H1 (cell line): ENCODE results near the gene ASB13. TPM values are rescaled to one million over a fixed set of nuclear protein-coding genes. Genes with fewer than 3 reads are reported as not detected.

Experiments used
- CTCF ChIA-PET: fragments of 300-600 bp; sonication (Branson Sonifier 250); formaldehyde crosslinking; loops from one replicate; lab custom pipeline; 2021; ENCODE audit not compliant: partially characterized antibody; lab: Charles Lee
- POLR2A ChIA-PET: fragments of 300-600 bp; sonication (Branson Sonifier 250); formaldehyde crosslinking; loops from one replicate; lab custom pipeline; 2021; ENCODE audit warnings: inconsistent platforms; ENCODE audit not compliant: partially characterized antibody; lab: Charles Lee
- DNase-seq, 2 experiments: peaks; one replicate each; pipeline versions ENCODE4 v3.0.0 to v3.0.0-alpha.2; 2010 to 2022; ENCODE audit warnings: low spot score in 2 of 2, low read depth in 1 of 2, mixed read lengths in 1 of 2
- FAIRE-seq: peaks from 2 replicates; lab custom pipeline; 2011; peaks lifted over from hg19 to GRCh38; lab: Jason Lieb, UNC
- H2AFZ ChIP-seq: 2 replicates; pipeline ENCODE4 v1.8.1; 2012; ENCODE audit warnings: low read length, inconsistent platforms
- H2AK5ac ChIP-seq: 2 replicates; pipeline ENCODE4 v1.6.1; 2013; ENCODE audit warnings: low read depth, low read length
- H2BK120ac ChIP-seq: replicated peaks from 2 replicates; pipeline ENCODE3; 2013; ENCODE audit warnings: low read depth, low read length, inconsistent platforms
- H2BK12ac ChIP-seq: 2 replicates; pipeline ENCODE4 v1.6.1; 2013; ENCODE audit warnings: low read depth, low read length
- H2BK15ac ChIP-seq: 2 replicates; pipeline ENCODE4 v1.6.1; 2013; ENCODE audit warnings: low read length
- H2BK20ac ChIP-seq: 2 replicates; pipeline ENCODE4 v1.6.1; 2013; ENCODE audit warnings: low read length
- H2BK5ac ChIP-seq: 2 replicates; pipeline ENCODE4 v1.6.1; 2013; ENCODE audit warnings: low read depth, low read length
- H3K14ac ChIP-seq: 2 replicates; pipeline ENCODE4 v1.6.1; 2013; ENCODE audit warnings: inconsistent platforms; ENCODE audit not compliant: insufficient read length
- H3K18ac ChIP-seq: 2 replicates; pipeline ENCODE4 v1.6.1; 2013; ENCODE audit warnings: low read length; ENCODE audit errors: extremely low read depth
- H3K23ac ChIP-seq: 2 replicates; pipeline ENCODE4 v1.6.1; 2013; ENCODE audit warnings: inconsistent platforms; ENCODE audit not compliant: insufficient read length
- H3K23me2 ChIP-seq: 2 replicates; pipeline ENCODE4 v1.6.1; 2013; ENCODE audit warnings: low read depth, low read length
- H3K27ac ChIP-seq: 2 replicates; pipeline ENCODE4 v1.6.1; 2011; ENCODE audit warnings: low read depth, low read length, inconsistent platforms
- H3K27me3 ChIP-seq, 4 experiments: replicated peaks in 1 of 4; 1 replicate in 1 of 4; 2 replicates in 3 of 4; pipeline versions ENCODE4 v1.6.1 to v1.8.1; 2011 to 2013; ENCODE audit warnings: low read length in 3 of 4, mild to moderate bottlenecking in 3 of 4, inconsistent platforms in 2 of 4, mixed read lengths in 2 of 4, moderate library complexity in 1 of 4; ENCODE audit not compliant: control insufficient read depth in 3 of 4, insufficient read depth in 3 of 4; ENCODE audit errors: extremely low read depth in 1 of 4
- H3K36me3 ChIP-seq, 4 experiments: 2 replicates each; pipeline versions ENCODE4 v1.6.1 to v1.8.1; 2011 to 2013; ENCODE audit warnings: mild to moderate bottlenecking in 4 of 4, low read length in 3 of 4, moderate library complexity in 2 of 4, control low read depth in 1 of 4, inconsistent platforms in 1 of 4; ENCODE audit not compliant: insufficient read depth in 4 of 4, control insufficient read depth in 2 of 4
- H3K4ac ChIP-seq: replicated peaks from 2 replicates; pipeline ENCODE3; 2013; ENCODE audit warnings: low read length, low read depth, mixed read lengths, inconsistent platforms; ENCODE audit not compliant: insufficient read length
- H3K4me1 ChIP-seq, 4 experiments: replicated peaks in 1 of 4; 1 replicate in 1 of 4; 2 replicates in 3 of 4; pipeline versions ENCODE4 v1.6.1 to v1.8.1; 2011 to 2013; ENCODE audit warnings: low read length in 3 of 4, inconsistent platforms in 2 of 4, mixed read lengths in 1 of 4; ENCODE audit not compliant: insufficient read depth in 4 of 4, control insufficient read depth in 3 of 4
- H3K4me2 ChIP-seq, 2 experiments: 2 replicates each; pipeline versions ENCODE4 v1.6.1 to v1.8.1; 2011 to 2013; ENCODE audit warnings: low read depth in 2 of 2, low read length in 2 of 2, control low read depth in 1 of 2, inconsistent platforms in 1 of 2, mild to moderate bottlenecking in 1 of 2; ENCODE audit not compliant: insufficient read depth in 1 of 2
- H3K4me3 ChIP-seq, 4 experiments: fragments of 200-600, 300-600 bp in 1 of 4; sonication (generic), shearing (Covaris generic), sonication (Bioruptor Twin) in 1 of 4; 2 replicates each; pipeline versions ENCODE4 v1.5.1 to v1.8.1; 2011 to 2016; ENCODE audit warnings: low read length in 4 of 4, low read depth in 3 of 4, control low read depth in 2 of 4, inconsistent platforms in 2 of 4, mild to moderate bottlenecking in 2 of 4, mixed read lengths in 1 of 4, moderate library complexity in 1 of 4; ENCODE audit not compliant: insufficient read depth in 2 of 4; ENCODE audit errors: extremely low read depth in 1 of 4
- H3K56ac ChIP-seq: replicated peaks from 2 replicates; pipeline ENCODE3; 2013; ENCODE audit warnings: low read depth, mild to moderate bottlenecking, mixed read lengths, low read length, inconsistent platforms; ENCODE audit not compliant: insufficient read length
- H3K79me1 ChIP-seq: 2 replicates; pipeline ENCODE4 v1.6.1; 2013; ENCODE audit warnings: low read depth, low read length, control low read depth
- H3K79me2 ChIP-seq, 2 experiments: 2 replicates each; pipeline versions ENCODE4 v1.6.1 to v1.8.1; 2012 to 2013; ENCODE audit warnings: low read length in 2 of 2, mild to moderate bottlenecking in 2 of 2, inconsistent platforms in 1 of 2; ENCODE audit not compliant: insufficient read depth in 2 of 2, control insufficient read depth in 1 of 2
- H3K9ac ChIP-seq, 4 experiments: replicated peaks in 1 of 4; 1 replicate in 1 of 4; 2 replicates in 3 of 4; pipeline versions ENCODE4 v1.6.1 to v1.8.1; 2011 to 2013; ENCODE audit warnings: low read depth in 3 of 4, low read length in 3 of 4, control low read depth in 2 of 4, mild to moderate bottlenecking in 2 of 4, moderate library complexity in 2 of 4, inconsistent platforms in 1 of 4; ENCODE audit errors: extremely low read depth in 1 of 4
- H3K9me3 ChIP-seq, 2 experiments: 2 replicates each; pipeline versions ENCODE4 v1.6.1 to v1.8.1; 2012 to 2013; ENCODE audit warnings: mild to moderate bottlenecking in 2 of 2, moderate library complexity in 2 of 2, control low read depth in 1 of 2, inconsistent platforms in 1 of 2, low read depth in 1 of 2, low read length in 1 of 2, mixed read lengths in 1 of 2; ENCODE audit not compliant: insufficient read depth in 2 of 2
- H4K20me1 ChIP-seq, 2 experiments: replicated peaks in 1 of 2; 2 replicates each; pipeline versions ENCODE3 to v1.8.1; 2011 to 2013; ENCODE audit warnings: inconsistent platforms in 2 of 2, low read length in 2 of 2, mild to moderate bottlenecking in 1 of 2; ENCODE audit not compliant: insufficient read depth in 2 of 2, control insufficient read depth in 1 of 2
- H4K5ac ChIP-seq: 2 replicates; pipeline ENCODE4 v1.6.1; 2013; ENCODE audit warnings: low read length, low read depth, mixed read lengths, inconsistent platforms; ENCODE audit not compliant: insufficient read length
- H4K8ac ChIP-seq: 2 replicates; pipeline ENCODE4 v1.8.0; 2013; ENCODE audit warnings: mild to moderate bottlenecking, moderate library complexity, low read length, inconsistent platforms; ENCODE audit not compliant: insufficient read depth; ENCODE audit errors: extremely low read depth
- H4K91ac ChIP-seq: replicated peaks from 2 replicates; pipeline ENCODE3; 2013; ENCODE audit warnings: low read length, mixed read lengths, inconsistent platforms; ENCODE audit not compliant: insufficient read length
- CBX8 ChIP-seq: fragments of 300-800, 300-1000 bp; sonication (generic); IDR thresholded peaks from 2 replicates; pipeline ENCODE4 v1.7.1; 2016; ENCODE audit warnings: low read depth, low read length, borderline replicate concordance
- CHD1 ChIP-seq: IDR thresholded peaks from 2 replicates; pipeline ENCODE4 v1.6.1; 2012; ENCODE audit warnings: low read depth, low read length, improper control_type of control experiment
- EZH2 ChIP-seq: fragments of 200-600 bp; sonication (generic); IDR thresholded peaks from 2 replicates; pipeline ENCODE4 v1.7.1; 2012; ENCODE audit warnings: low read depth, mild to moderate bottlenecking, moderate library complexity, low read length, inconsistent platforms; ENCODE audit not compliant: severe bottlenecking
- JUN ChIP-seq: IDR thresholded peaks from 2 replicates; pipeline ENCODE4 v1.6.1; 2011; ENCODE audit warnings: low read depth, mild to moderate bottlenecking, improper control_type of control experiment, low read length
- WGBS, 2 experiments: shearing (Covaris generic) in 1 of 2; methylation state at CpG; one replicate each; pipeline versions ENCODE4 v1.1.6 to v1.1.7; 2013 to 2015; ENCODE audit warnings: low lambda C conversion rate in 2 of 2, mixed read lengths in 2 of 2, inconsistent platforms in 1 of 2, low coverage in 1 of 2, missing lambda C conversion rate in 1 of 2; ENCODE audit not compliant: insufficient replicate concordance in 2 of 2, insufficient coverage in 1 of 2, insufficient read length in 1 of 2; ENCODE audit errors: extremely low coverage in 1 of 2, missing lambda C conversion rate in 1 of 2; 5-methylcytosine and 5-hydroxymethylcytosine counted together
- polyA plus RNA-seq, 7 experiments: library from polyadenylated mRNA; depleted of rRNA in 3 of 7; stranded (reverse) in 5 of 7; unstranded in 2 of 7; fragments of >200 nt in 5 of 7; fragments of 200-250 nt in 2 of 7; gene quantifications; 1 replicate in 5 of 7; 2 replicates in 1 of 7; 4 replicates in 1 of 7; pipeline versions ENCODE4 v1.2.1 to v1.2.3, GENCODE V29; 2011 to 2013; ENCODE audit warnings: missing spikeins in 2 of 7, mixed read lengths in 2 of 7
- total RNA-seq: library from RNA; stranded (reverse); fragmentation: NEBNext Ultra II Directional; extraction: Animal tissue kit (Norgen Biotek cat#: 25700); gene quantifications from 2 replicates; pipeline ENCODE4 v1.2.1, GENCODE V29; 2021

ASB13 gene
- total and polyA plus RNA-seq, 2 of the 8 experiments (the other 6 are each of a cell fraction or from before 2014, with no cell fraction given) = 12.3 to 20.2 TPM

DNA sequence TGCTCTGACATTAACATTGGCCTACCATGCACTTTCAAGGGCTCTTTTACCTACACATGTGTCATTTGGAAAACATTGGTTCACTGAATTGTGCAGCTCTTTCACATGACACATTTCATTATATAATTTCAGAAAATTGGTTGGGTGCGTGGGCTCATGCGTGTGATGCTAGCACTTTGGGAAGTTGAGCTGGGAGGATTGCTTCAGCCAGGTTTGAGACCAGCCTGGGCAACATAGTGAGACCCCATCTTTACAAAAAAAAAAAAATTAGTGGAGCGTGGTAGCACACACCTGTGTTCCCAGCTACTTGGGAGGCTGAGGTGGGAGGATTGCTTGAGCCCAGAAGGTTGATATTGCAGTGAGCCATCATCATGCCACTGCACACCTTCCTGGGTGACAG lies 22.2 kb upstream of the ASB13 start:
- 0 out of 4 replicates have a peak, but pooled peaks cover 0 to 3% of the 10 kb centered on the region in 2 experiments for H3K9me3 ChIP-seq
- TF ChIP-seq CHD1 = no peak
- TF ChIP-seq CBX8 = no peak
- no peak for TF ChIP-seq JUN
- no peak for TF ChIP-seq EZH2
- H2AK5ac ChIP-seq = no peak overlapping the region
- H2AFZ ChIP-seq = no peak overlapping the region
- H3K79me1 ChIP-seq = 0 out of 2 replicates have a peak, but pooled peaks cover 2% of the 10 kb centered on the region
- no peak overlapping the region for H3K23ac ChIP-seq
- H2BK5ac ChIP-seq = no peak overlapping the region
- H3K27me3 ChIP-seq = peaks cover 0 to 3% (median 0%) of the 10 kb centered on the region in 4 experiments; a peak in 1 of 7 replicates
- no peak overlapping the region for H2BK120ac ChIP-seq
- peaks cover 2 to 7% (median 5%) of the 10 kb centered on the region in 4 experiments; a peak in 4 of 7 replicates for H3K4me1 ChIP-seq
- H3K23me2 ChIP-seq = peaks cover 9% of the 10 kb centered on the region; the same call in 1 of the 2 replicates
- peaks cover 12 to 83% of the 10 kb centered on the region in 2 experiments for H3K79me2 ChIP-seq
- no peak overlapping the region for H3K56ac ChIP-seq
- POLR2A ChIA-PET = no interaction called here
- H3K9ac ChIP-seq = no peak overlapping the region
- no peak overlapping the region for H3K4ac ChIP-seq
- no peak overlapping the region for H4K91ac ChIP-seq
- H3K18ac ChIP-seq = no peak overlapping the region
- CTCF ChIA-PET = interaction anchor here (0.6 to 1.9 kb wide), 6 partner anchors 9 to 248 kb away, joined by 3 to 5 read pairs (median 4); no protein-coding TSS in a partner anchor
- no peak for FAIRE-seq
- 89% methylated on average over 3 of the region's 3 CpGs; no CpG with 5 or more reads in 1 of the 2 experiments for WGBS, 2 experiments
- no peak overlapping the region for H2BK12ac ChIP-seq
- no peak overlapping the region for H2BK15ac ChIP-seq
- no peak overlapping the region for H3K14ac ChIP-seq
- no peak overlapping the region for H2BK20ac ChIP-seq
- no peak overlapping the region for H3K4me3 ChIP-seq
- no peak overlapping the region for H4K8ac ChIP-seq
- H4K5ac ChIP-seq = no peak overlapping the region
- H4K20me1 ChIP-seq = peaks cover 7 to 8% of the 10 kb centered on the region in 2 experiments
- H3K27ac ChIP-seq = no peak overlapping the region
- DNase-seq = no peak
- H3K36me3 ChIP-seq = no peaks in the 10 kb centered on the region
- no peak overlapping the region for H3K4me2 ChIP-seq
